CD4-positive, alpha-beta T cell (primary cell): ENCODE measurements around the gene SPDL1. TPM values are rescaled to one million over a fixed set of nuclear protein-coding genes. Genes with fewer than 3 reads are reported as not detected.
A peak's percentile ranks its signal among the peaks of the same experiment; 100 is the strongest.

Experiments used
- ATAC-seq: fragments of 200-7000 bp; cut with Tn5 transposase; one replicate; pipeline ENCODE4 v1.10.0; 2022; ENCODE audit warnings: mild to moderate bottlenecking; ENCODE audit not compliant: poor library complexity
- CTCF ChIA-PET: fragments of 350-600 bp; sonication (Branson Sonifier 250); formaldehyde crosslinking; loops from one replicate; lab custom pipeline; 2021; ENCODE audit warnings: antibody characterized with exemption, inconsistent platforms; lab: Charles Lee
- POLR2A ChIA-PET: fragments of 350-600 bp; sonication (Branson Sonifier 250); formaldehyde crosslinking; loops from one replicate; lab custom pipeline; 2021; ENCODE audit warnings: antibody characterized with exemption, inconsistent platforms; lab: Charles Lee
- DNase-seq, 14 experiments: peaks; one replicate each; pipeline ENCODE4 v3.0.0-alpha.2; 2013 to 2020; ENCODE audit warnings: mixed read lengths in 2 of 14
- H3K27ac ChIP-seq, 2 donors: one replicate each; pipeline versions ENCODE4 v1.5.1 to v1.7.0; 2013; ENCODE audit warnings: low read length in 2 of 2, low read depth in 1 of 2, mild to moderate bottlenecking in 1 of 2
- H3K27me3 ChIP-seq, 2 experiments: 1 replicate in 1 of 2; 2 replicates in 1 of 2; pipeline versions ENCODE4 v1.6.1 to v1.7.0; 2013; ENCODE audit warnings: low read length in 2 of 2, control low read depth in 1 of 2, mild to moderate bottlenecking in 1 of 2, moderate library complexity in 1 of 2; ENCODE audit not compliant: insufficient read depth in 2 of 2, control insufficient read depth in 1 of 2
- H3K36me3 ChIP-seq: one replicate; pipeline ENCODE4 v1.6.1; 2013; ENCODE audit warnings: low read length, control low read depth; ENCODE audit not compliant: insufficient read depth
- H3K4me1 ChIP-seq: one replicate; pipeline ENCODE4 v1.6.1; 2013; ENCODE audit warnings: low read length, control low read depth; ENCODE audit not compliant: insufficient read depth
- H3K4me3 ChIP-seq: one replicate; pipeline ENCODE4 v1.5.1; 2013; ENCODE audit warnings: mild to moderate bottlenecking, low read length, moderate library complexity
- H3K9me3 ChIP-seq, 2 experiments: 1 replicate in 1 of 2; 2 replicates in 1 of 2; pipeline versions ENCODE4 v1.6.1 to v1.7.0; 2013; ENCODE audit warnings: low read length in 2 of 2, mild to moderate bottlenecking in 2 of 2, control low read depth in 1 of 2, moderate library complexity in 1 of 2; ENCODE audit not compliant: control insufficient read depth in 1 of 2, insufficient read depth in 1 of 2
- H3K27ac Mint-ChIP-seq: one replicate; pipeline ENCODE4 v1.8.0; 2020; ENCODE audit warnings: mixed read lengths
- H3K27me3 Mint-ChIP-seq: one replicate; pipeline ENCODE4 v1.8.0; 2021; ENCODE audit warnings: mixed read lengths
- H3K36me3 Mint-ChIP-seq: one replicate; pipeline ENCODE4 v1.8.0; 2021; ENCODE audit warnings: low read depth, mixed read lengths
- H3K4me1 Mint-ChIP-seq: one replicate; pipeline ENCODE4 v1.8.0; 2021; ENCODE audit warnings: low read depth, mixed read lengths
- H3K4me3 Mint-ChIP-seq: one replicate; pipeline ENCODE4 v1.8.0; 2020; ENCODE audit warnings: mild to moderate bottlenecking, mixed read lengths
- H3K9me3 Mint-ChIP-seq: one replicate; pipeline ENCODE4 v1.8.0; 2020; ENCODE audit warnings: mixed read lengths
- CTCF ChIP-seq: fragments of 200-600 bp; IDR thresholded peaks from one replicate; pipeline ENCODE4 v1.8.0; 2022; ENCODE audit warnings: antibody characterized with exemption, mild to moderate bottlenecking
- intact Hi-C, 2 experiments: fragments of 100-400 bp; cut with DNase I in 1 of 2; cut with micrococcal nuclease in 1 of 2; formaldehyde crosslinking; loops; one replicate each; pipeline versions ENCODE4 v1.15.1 to v1.9.0; 2023 to 2025; cut with DNase I, micrococcal nuclease
- total RNA-seq, 174 experiments: library from RNA in 2 of 174; stranded (reverse) in 2 of 174; gene quantifications; one replicate each; pipeline ENCODE4 v1.2.3 and lab custom pipeline; 2021 to 2026

SPDL1 gene
- total RNA-seq, 2 experiments from 2014 or later, result 4.3 to 5.6 TPM

- Histone ChIP-seq H3K36me3 (peaks cover 17% of the 10 kb centered on the region), H3K27ac (no peak overlapping the region), H3K4me1 (peaks cover 60% of the 10 kb centered on the region), H3K9me3 (no peaks in the 10 kb centered on the region), H3K4me3 (no peak overlapping the region), H3K27me3 (no peaks in the 10 kb centered on the region)
- Mint-ChIP-seq H3K9me3 (peaks cover 2% of the 10 kb centered on the region), H3K27me3 (no peaks in the 10 kb centered on the region), H3K27ac (peak overlapping the region; percentile 55), H3K4me3 (peak overlapping the region; percentile 45), H3K36me3 (peaks cover 81% of the 10 kb centered on the region), H3K4me1 (peaks cover 92% of the 10 kb centered on the region)
- TF ChIP-seq CTCF, result no peak
- DNase-seq (no peak), ATAC-seq (no peak)
- CTCF ChIA-PET, result no interaction called here
- POLR2A ChIA-PET, result no interaction called here
- intact Hi-C loops, result no loop called here
Observed at GRCh38 chr5:169641253-169641652, 57.7 kb downstream of the SPDL1 start.

DNA sequence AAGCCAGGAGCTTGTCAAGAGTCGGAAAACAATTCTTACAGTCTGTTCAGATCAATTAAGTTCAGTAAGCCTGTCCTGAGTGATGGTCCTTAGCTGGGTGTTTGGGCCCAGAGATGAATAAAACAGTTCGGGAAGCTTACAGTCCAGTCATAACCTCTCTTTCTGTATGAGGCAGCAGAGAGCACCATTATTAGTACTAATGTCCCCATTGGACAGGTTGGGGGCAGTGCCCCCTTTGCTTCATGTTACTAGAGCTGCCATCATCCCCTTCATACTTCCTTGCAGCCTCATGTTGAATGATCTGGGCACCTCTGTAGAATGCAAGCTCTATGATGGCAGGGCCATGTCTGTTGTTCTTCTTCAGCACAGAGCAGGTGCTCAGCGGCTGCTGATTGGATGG is 63.3 kb downstream of the SPDL1 start:
- intact Hi-C loops, result loop anchor here in 1 of 2 experiments (5.0 kb wide), 1 partner anchor 40 kb away; no protein-coding TSS in a partner anchor
- H3K4me3 Mint-ChIP-seq, result peak overlapping the region; percentile 38
- ChIA-PET POLR2A (no interaction called here), CTCF (no interaction called here)
- H3K36me3 Mint-ChIP-seq, result peaks cover 78% of the 10 kb centered on the region
- H3K4me1 Mint-ChIP-seq, result peaks cover 97% of the 10 kb centered on the region
- H3K27me3 ChIP-seq, result no peaks in the 10 kb centered on the region
- H3K4me3 ChIP-seq, result no peak overlapping the region
- H3K27me3 Mint-ChIP-seq, result no peaks in the 10 kb centered on the region
- no peak for TF ChIP-seq CTCF
- H3K27ac Mint-ChIP-seq, result peak overlapping the region; percentile 81
- DNase-seq (no peak), ATAC-seq (no peak)
- H3K36me3 ChIP-seq, result peaks cover 5% of the 10 kb centered on the region
- H3K9me3 Mint-ChIP-seq, result no peaks in the 10 kb centered on the region
- H3K27ac ChIP-seq, result no peak overlapping the region
- H3K9me3 ChIP-seq, result no peaks in the 10 kb centered on the region
- peaks cover 67% of the 10 kb centered on the region for H3K4me1 ChIP-seq

DNA sequence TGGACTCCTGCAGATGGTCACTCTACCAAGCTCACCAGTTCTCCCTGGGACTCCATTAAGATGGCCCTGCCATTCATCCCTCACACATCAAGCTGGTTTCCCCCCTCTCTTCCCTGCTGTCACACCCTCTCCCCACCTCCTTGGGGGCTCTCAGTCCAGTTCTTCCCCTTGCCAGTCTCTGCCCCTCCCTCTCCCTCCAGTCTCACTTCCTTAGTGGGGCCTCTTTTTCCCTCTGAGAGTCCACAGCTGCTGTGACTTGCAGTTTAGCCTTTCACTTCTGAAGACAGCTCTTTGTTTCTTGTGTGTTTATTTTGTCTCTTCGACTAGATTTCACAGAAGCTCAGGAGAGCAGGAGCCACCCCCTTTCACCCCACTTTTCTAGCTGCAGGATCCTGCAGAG is 64.0 kb downstream of the SPDL1 start:
- H3K27ac Mint-ChIP-seq, result peak overlapping the region; percentile 81
- H3K4me1 ChIP-seq, result peaks cover 73% of the 10 kb centered on the region
- H3K4me3 ChIP-seq, result no peak overlapping the region
- CTCF ChIA-PET, result interaction anchor here (0.6 kb wide), 1 partner anchor 20 kb away, joined by 3 read pairs; no protein-coding TSS in a partner anchor
- intact Hi-C loops, result loop anchor here in 1 of 2 experiments (5.0 kb wide), 1 partner anchor 40 kb away; no protein-coding TSS in a partner anchor
- peak in 1 of 14 experiments; percentile 22 for DNase-seq
- no peaks in the 10 kb centered on the region for H3K27me3 ChIP-seq
- peaks cover 78% of the 10 kb centered on the region for H3K36me3 Mint-ChIP-seq
- H3K9me3 ChIP-seq, result no peaks in the 10 kb centered on the region
- H3K9me3 Mint-ChIP-seq, result no peaks in the 10 kb centered on the region
- H3K4me1 Mint-ChIP-seq, result peaks cover 97% of the 10 kb centered on the region
- H3K4me3 Mint-ChIP-seq, result peak overlapping the region; percentile 69
- no peak overlapping the region for H3K27ac ChIP-seq
- POLR2A ChIA-PET, result interaction anchor here (2.1 kb wide), 1 partner anchor 10 kb away, joined by 14 read pairs; the partner anchor contains the start of gene DOCK2
- ATAC-seq, result no peak
- TF ChIP-seq CTCF, result no peak
- H3K36me3 ChIP-seq, result peaks cover 5% of the 10 kb centered on the region
- no peaks in the 10 kb centered on the region for H3K27me3 Mint-ChIP-seq
